ENCODE results near the gene PDE1C. TPM values are rescaled to one million over a fixed set of nuclear protein-coding genes. Genes with fewer than 3 reads are reported as not detected.

Gene PDE1C
- polyA plus RNA-seq, 4 donors = 3.3 to 5.0 (median 4.1) TPM

GRCh38 chr7:31906479-31907171 is 163.6 kb downstream of the PDE1C start:
- DNase-seq (ENCODE audit: low read depth in 4 of 4, low spot score in 2 of 4) = no peak

- DNase-seq (ENCODE audit: low read depth in 4 of 4, low spot score in 2 of 4) = no peak
Observed at GRCh38 chr7:31903962-31904361, 166.2 kb downstream of the PDE1C start.

DNA sequence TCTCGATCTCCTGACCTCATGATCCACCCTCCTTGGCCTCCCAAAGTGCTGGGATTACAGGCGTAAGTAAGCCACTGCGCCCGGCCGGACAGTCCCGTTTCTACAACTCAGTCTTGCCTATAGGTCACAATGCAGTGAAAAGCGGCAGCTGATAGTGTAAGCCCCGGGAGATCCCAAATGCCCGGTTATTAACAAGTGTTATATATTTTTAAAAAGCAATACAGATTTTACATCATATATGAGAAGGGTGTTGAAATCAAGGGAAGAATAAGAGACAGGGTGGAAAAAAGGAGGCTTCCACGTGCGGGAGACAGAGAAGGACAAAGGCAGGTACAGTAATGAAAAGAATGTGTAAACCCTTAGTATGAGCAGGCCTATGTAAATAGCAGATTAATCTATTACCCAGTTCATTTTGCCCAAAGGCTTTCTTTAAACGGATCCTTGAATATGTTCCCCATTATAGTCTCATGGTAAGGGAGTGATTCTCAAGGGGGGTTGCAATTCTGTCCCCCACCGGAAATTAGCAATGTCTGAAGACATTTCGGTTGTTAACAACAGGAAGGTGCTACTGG is 170.8 kb downstream of the PDE1C start:
- DNase-seq (ENCODE audit: low read depth in 4 of 4, low spot score in 2 of 4) = no peak

- DNase-seq (ENCODE audit: low read depth in 4 of 4, low spot score in 2 of 4) = no peak
Observed at GRCh38 chr7:31896925-31897324, 173.3 kb downstream of the PDE1C start.

GRCh38 chr7:31894308-31894707 is 175.9 kb downstream of the PDE1C start:
- DNase-seq (ENCODE audit: low read depth in 4 of 4, low spot score in 2 of 4) = no peak

- no peak for DNase-seq (ENCODE audit: low read depth in 4 of 4, low spot score in 2 of 4)
Observed at GRCh38 chr7:31893365-31893764, 176.8 kb downstream of the PDE1C start.

- no peak for DNase-seq (ENCODE audit: low read depth in 4 of 4, low spot score in 2 of 4)
Observed at GRCh38 chr7:31892099-31892829, 177.9 kb downstream of the PDE1C start.

DNA sequence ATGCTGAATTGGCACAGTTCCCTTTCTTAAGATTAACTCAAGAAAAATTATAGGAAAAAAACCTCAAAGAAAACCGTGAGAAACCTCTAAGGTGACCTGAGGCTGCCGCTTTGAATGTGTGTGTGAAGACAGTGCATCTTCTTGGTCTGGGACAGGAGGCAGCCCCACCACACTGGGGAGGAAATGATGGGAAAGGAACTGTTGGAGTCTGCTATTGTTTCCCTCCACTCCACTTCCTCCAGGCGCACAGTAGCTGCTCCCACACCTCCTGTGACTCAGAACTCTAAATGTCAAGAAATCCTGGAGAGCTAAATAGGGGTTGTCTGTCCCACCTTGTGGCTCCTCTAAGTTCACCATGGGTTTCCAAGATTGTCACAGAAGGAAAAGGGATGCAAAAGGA is 179.4 kb downstream of the PDE1C start:
- no peak for DNase-seq (ENCODE audit: low read depth in 4 of 4, low spot score in 2 of 4)

GRCh38 chr7:31890198-31890597 is 180.0 kb downstream of the PDE1C start:
- DNase-seq (ENCODE audit: low read depth in 4 of 4, low spot score in 2 of 4) = no peak

- DNase-seq (ENCODE audit: low read depth in 4 of 4, low spot score in 2 of 4) = no peak
Observed at GRCh38 chr7:31887006-31887405, 183.2 kb downstream of the PDE1C start.

DNA sequence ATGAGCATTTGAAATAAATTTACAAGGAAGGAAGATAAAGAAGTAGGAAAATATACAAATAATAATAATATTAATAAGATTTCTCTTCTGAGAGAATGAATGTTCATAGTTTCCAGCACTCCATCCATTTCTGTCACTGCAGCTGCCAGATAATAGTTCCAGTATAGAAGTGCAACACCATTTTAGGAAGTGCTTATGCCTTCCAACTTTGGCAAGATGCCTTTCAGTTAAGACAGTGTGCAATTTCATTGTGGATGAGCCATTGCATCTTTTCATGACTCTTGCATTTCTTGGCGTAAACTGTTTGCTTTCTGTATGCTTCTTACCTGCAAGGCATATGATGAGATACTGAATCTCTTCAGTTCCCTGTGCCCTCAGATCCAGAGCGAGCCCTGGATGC is 185.0 kb downstream of the PDE1C start:
- DNase-seq (ENCODE audit: low read depth in 4 of 4, low spot score in 2 of 4) = no peak

GRCh38 chr7:31883761-31884164 is 186.4 kb downstream of the PDE1C start:
- DNase-seq (ENCODE audit: low read depth in 4 of 4, low spot score in 2 of 4) = no peak

DNA sequence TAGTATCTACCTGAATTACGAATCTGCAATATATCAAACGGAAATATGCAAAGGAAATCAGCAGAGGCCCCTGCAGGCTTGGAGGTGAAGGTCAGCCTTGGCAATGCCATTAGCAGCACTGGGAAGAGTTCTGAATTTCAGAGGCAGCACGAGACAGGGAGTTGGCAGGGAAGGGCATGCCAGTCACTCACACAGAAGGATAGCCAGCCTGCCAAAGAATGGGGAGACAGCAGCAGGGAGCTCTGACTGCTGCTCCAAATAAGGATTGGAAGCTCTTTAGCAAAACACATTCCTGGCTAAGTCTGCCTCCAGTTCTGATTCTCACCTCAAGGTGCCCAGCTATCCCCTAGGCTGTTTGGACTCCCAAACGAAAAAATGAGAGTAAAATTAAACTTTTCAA is 188.0 kb downstream of the PDE1C start:
- no peak for DNase-seq (ENCODE audit: low read depth in 4 of 4, low spot score in 2 of 4)

DNA sequence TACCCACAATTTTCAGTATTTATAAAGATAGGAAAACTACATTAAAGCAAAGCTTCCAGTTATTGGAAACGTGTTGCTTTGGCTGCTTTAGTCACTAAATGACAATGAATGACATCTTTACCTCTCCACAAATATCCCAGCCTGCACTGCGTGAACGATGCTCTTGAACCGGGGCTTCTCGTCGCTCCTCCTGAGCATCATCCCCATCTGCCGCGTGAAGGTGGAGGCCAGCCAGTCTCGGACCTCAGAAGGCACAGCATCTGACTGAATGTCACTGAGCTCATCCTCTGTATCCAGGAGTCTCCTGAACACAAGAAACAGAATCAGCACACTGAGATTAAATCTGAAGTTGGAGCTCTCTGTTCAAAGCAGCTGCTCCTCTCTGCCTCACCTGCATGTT is 191.3 kb downstream of the PDE1C start:
- no peak for DNase-seq (ENCODE audit: low read depth in 4 of 4, low spot score in 2 of 4)

DNA sequence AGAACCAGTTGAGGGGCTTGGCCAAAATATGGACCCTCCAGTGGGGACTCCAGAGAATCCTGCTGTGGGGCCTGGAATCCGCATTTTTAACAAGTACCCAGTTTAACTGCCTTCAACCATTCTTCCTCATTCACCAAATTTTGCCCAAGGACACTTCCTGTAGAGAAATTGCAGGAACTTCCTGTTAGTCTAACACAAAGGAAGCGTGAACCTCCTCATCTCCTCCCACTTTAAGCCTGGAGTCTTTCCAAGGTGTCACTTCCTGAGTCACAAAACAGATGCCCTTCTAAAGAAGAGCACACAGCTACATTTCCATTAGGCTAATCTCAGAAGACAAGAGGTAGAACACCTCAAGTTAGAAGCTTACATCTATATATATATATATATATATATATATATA is 194.8 kb downstream of the PDE1C start:
- no peak for DNase-seq (ENCODE audit: low read depth in 4 of 4, low spot score in 2 of 4)

DNA sequence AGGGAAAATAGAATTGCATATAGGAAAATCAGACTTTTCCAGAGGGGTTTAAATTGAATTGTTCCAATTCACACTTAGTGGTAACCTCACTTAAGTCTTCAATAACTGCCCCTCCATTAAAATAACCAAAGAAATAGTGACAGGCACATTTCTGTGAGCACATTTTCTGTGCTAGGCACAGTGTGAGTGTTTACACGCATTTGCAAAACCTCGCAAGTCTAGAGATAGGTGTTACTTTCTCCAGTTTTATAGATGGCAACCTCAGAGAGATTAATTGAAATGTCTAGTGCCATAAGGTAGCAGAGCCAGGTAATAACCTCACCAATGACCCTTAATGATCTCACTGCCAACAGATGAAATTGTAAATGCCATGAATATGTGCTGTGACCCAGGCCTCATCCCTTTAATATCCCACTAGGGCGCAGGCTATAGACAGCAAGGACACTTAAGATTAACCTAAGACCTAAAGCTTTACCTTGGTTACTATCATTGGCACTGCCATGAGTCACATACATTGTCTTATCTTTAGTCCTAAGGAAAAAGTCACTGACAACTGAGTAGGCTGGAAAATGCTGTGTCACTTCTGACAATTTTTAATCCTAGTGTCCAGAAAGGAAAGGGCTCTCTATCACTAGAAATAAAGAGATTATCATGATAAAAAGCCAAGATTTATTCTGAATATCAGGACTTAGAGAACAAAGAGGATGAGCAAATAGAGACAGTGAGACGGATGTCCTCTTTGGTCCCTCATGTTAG is 195.4 kb downstream of the PDE1C start:
- DNase-seq (ENCODE audit: low read depth in 4 of 4, low spot score in 2 of 4) = no peak

- DNase-seq (ENCODE audit: low read depth in 4 of 4, low spot score in 2 of 4) = no peak
Observed at GRCh38 chr7:31873816-31874597, 196.2 kb downstream of the PDE1C start.

DNA sequence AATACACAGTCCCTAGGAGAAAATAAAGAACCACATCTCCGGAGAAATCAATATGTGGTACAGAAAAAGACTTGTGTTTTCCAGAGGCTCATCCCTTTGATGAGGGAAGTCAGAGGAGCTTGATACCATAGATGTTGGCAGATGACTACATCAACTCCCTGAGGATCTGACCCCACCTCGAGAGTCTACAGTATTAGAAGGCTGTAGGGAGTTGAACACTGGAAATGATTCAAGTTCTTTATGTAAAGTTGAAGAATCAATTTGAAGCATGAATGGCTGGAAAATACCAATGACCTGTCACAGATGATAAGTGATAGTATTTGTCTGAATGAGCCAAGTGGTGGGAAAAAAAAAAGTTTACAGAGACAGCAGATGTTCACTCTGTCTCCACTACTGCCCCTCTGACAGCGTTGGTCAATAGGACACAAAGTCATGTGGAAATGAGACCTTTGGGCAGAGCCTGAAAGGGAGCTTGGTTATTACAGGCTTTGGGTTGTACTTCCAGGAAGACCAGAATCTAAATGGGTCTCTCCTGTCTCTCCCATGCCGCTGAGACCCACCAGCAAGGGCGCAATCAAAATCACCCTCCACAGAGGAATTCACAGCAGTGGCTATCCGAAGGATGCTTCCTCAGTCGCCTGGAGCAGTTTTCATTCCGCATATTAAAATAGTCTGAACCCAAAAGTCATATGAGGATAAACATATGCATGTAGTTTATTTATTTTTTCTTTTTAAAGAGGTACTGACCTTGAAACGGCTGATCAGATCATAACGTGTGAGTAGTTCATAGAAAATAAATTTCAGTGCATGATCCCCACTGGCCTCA is 197.4 kb downstream of the PDE1C start:
- no peak for DNase-seq (ENCODE audit: low read depth in 4 of 4, low spot score in 2 of 4)

DNA sequence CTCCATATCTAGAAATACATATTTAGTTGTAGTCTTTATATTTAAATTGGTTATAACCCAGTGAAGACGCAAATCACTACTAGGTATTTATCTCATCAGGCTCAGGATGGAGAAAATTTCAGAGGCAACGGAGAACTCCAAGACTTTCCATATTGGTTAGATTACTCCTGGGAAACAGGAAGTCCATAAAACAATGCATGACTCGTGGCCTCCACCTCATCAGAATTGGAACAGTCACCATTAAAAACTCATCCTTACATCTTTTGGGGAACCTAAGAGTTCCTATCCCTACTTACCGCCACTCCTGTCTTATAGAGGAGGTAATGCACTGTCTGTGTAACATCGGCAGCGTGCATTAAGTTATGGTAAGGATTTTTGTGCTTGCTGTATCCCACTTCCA is 205.6 kb downstream of the PDE1C start:
- DNase-seq (ENCODE audit: low read depth in 4 of 4, low spot score in 2 of 4) = no peak

- DNase-seq (ENCODE audit: low read depth in 4 of 4, low spot score in 2 of 4) = no peak
Observed at GRCh38 chr7:31860925-31861324, 209.3 kb downstream of the PDE1C start.

Data from left renal cortex interstitium (tissue), 4 donors.